Astrocyte (in vitro differentiated cells and primary cell): ENCODE results near the gene POU3F1.

Experiments used
- EZH2 ChIP-seq: IDR thresholded peaks from 2 replicates; pipeline ENCODE4 v1.6.1; 2012; ENCODE audit warnings: mild to moderate bottlenecking, low read length, inconsistent platforms; ENCODE audit not compliant: insufficient read depth
- TF ChIP-seq, protein P1 (sequence below): IDR thresholded peaks from 2 replicates; pipeline ENCODE4 v1.5.1; 2011; ENCODE audit warnings: low read depth, mild to moderate bottlenecking, inconsistent platforms, low read length, moderate library complexity; ENCODE audit not compliant: insufficient read depth

GRCh38 chr1:38085666-38086330 is 39.2 kb upstream of the POU3F1 start:
- TF ChIP-seq, protein P1, sequence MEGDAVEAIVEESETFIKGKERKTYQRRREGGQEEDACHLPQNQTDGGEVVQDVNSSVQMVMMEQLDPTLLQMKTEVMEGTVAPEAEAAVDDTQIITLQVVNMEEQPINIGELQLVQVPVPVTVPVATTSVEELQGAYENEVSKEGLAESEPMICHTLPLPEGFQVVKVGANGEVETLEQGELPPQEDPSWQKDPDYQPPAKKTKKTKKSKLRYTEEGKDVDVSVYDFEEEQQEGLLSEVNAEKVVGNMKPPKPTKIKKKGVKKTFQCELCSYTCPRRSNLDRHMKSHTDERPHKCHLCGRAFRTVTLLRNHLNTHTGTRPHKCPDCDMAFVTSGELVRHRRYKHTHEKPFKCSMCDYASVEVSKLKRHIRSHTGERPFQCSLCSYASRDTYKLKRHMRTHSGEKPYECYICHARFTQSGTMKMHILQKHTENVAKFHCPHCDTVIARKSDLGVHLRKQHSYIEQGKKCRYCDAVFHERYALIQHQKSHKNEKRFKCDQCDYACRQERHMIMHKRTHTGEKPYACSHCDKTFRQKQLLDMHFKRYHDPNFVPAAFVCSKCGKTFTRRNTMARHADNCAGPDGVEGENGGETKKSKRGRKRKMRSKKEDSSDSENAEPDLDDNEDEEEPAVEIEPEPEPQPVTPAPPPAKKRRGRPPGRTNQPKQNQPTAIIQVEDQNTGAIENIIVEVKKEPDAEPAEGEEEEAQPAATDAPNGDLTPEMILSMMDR: no peak
- TF ChIP-seq EZH2: no peak
